GM12878 (cell line): Measurements from ENCODE around the gene C10orf105. TPM values are rescaled to one million over a fixed set of nuclear protein-coding genes. Genes with fewer than 3 reads are reported as not detected.

ENCODE experiments used
- ATAC-seq: fragments of 200-7000 bp; cut with Tn5 transposase; 3 replicates; pipeline ENCODE4 v1.9.1; 2020; ENCODE audit warnings: mild to moderate bottlenecking, moderate library complexity
- BruUV-seq: library from RNA; stranded (reverse); fragments of 400-500 nt; replicated peaks from 2 replicates; lab custom pipeline; 2021; lab: Mats Ljungman, UMichigan
- CTCF ChIA-PET: fragments of 300-600 bp; sonication (Branson Sonifier 250); formaldehyde crosslinking; extraction: SDS; loops from one replicate; lab custom pipeline; 2021; ENCODE audit warnings: inconsistent platforms; lab: Yijun Ruan, JAX
- POLR2A ChIA-PET: fragments of 350-600 bp; formaldehyde crosslinking; extraction: SDS; loops from one replicate; lab custom pipeline; 2021; ENCODE audit warnings: inconsistent platforms; lab: Charles Lee
- RAD21 ChIA-PET: fragments of 300-600 bp; sonication (Branson Sonifier 250); formaldehyde crosslinking; loops from one replicate; lab custom pipeline; 2023; ENCODE audit warnings: antibody characterized with exemption; ENCODE audit not compliant: unreplicated experiment; lab: Charles Lee
- SMC1A ChIA-PET: fragments of 300-600 bp; sonication (Branson Sonifier 250); formaldehyde crosslinking; loops from one replicate; lab custom pipeline; 2023; ENCODE audit not compliant: unreplicated experiment, uncharacterized antibody; lab: Charles Lee
- DNase-seq: peaks from one replicate; pipeline ENCODE4 v3.0.0-alpha.2; 2011; ENCODE audit warnings: low read depth, low spot score
- FAIRE-seq: peaks from 3 replicates; lab custom pipeline; 2011; peaks lifted over from hg19 to GRCh38; lab: Jason Lieb, UNC
- H2AFZ ChIP-seq: 2 replicates; pipeline ENCODE4 v1.6.0; 2011; ENCODE audit warnings: low read depth, low read length, control low read depth; ENCODE audit not compliant: control insufficient read depth
- H3K27ac ChIP-seq: 2 replicates; pipeline ENCODE4 v1.5.1; 2011; ENCODE audit warnings: control low read depth; ENCODE audit not compliant: control insufficient read depth, insufficient read depth
- H3K27me3 ChIP-seq, 2 experiments: replicated peaks in 1 of 2; 2 replicates each; pipeline versions ENCODE4 v1.6.0 to v1.6.1; 2011; ENCODE audit warnings: low read length in 1 of 2; ENCODE audit not compliant: control insufficient read depth in 2 of 2, insufficient read depth in 2 of 2
- H3K36me3 ChIP-seq, 2 experiments: 2 replicates each; pipeline ENCODE4 v1.5.1; 2011; ENCODE audit warnings: low read length in 1 of 2; ENCODE audit not compliant: control insufficient read depth in 2 of 2, insufficient read depth in 2 of 2
- H3K4me1 ChIP-seq: 2 replicates; pipeline ENCODE4 v1.6.1; 2011; ENCODE audit warnings: mild to moderate bottlenecking, low read length, moderate library complexity, mixed read lengths; ENCODE audit not compliant: control insufficient read depth, insufficient read depth
- H3K4me2 ChIP-seq: 2 replicates; pipeline ENCODE4 v1.6.0; 2011; ENCODE audit warnings: control low read depth; ENCODE audit not compliant: control insufficient read depth, insufficient read depth
- H3K4me3 ChIP-seq: fragments of 200-600 bp; sonication (generic); 2 replicates; pipeline ENCODE4 v1.5.1; 2016
- H3K79me2 ChIP-seq: 2 replicates; pipeline ENCODE4 v1.6.0; 2011; ENCODE audit warnings: low read length; ENCODE audit not compliant: control insufficient read depth, insufficient read depth
- H3K9ac ChIP-seq: 2 replicates; pipeline ENCODE4 v1.8.0; 2011; ENCODE audit warnings: low read length, control low read depth, mixed read lengths; ENCODE audit not compliant: control insufficient read depth, insufficient read depth
- H3K9me3 ChIP-seq: replicated peaks from 3 replicates; pipeline ENCODE4 v1.5.1; 2011; ENCODE audit warnings: mild to moderate bottlenecking, low read length; ENCODE audit not compliant: control insufficient read depth, insufficient read depth
- H4K20me1 ChIP-seq: 2 replicates; pipeline ENCODE4 v1.6.0; 2011; ENCODE audit not compliant: control insufficient read depth, insufficient read depth
- BCL11A ChIP-seq: IDR thresholded peaks from 2 replicates; pipeline ENCODE4 v1.6.1; 2011; ENCODE audit warnings: low read depth, low read length
- CREM ChIP-seq: IDR thresholded peaks from 2 replicates; pipeline ENCODE4 v1.6.1; 2014; ENCODE audit warnings: antibody characterized with exemption, low read depth
- EED ChIP-seq: sonication (generic); IDR thresholded peaks from 2 replicates; pipeline ENCODE4 v1.6.1; 2016; ENCODE audit warnings: antibody characterized with exemption, low read depth
- EGR1 ChIP-seq, 2 experiments: IDR thresholded peaks; 1 replicate in 1 of 2; 2 replicates in 1 of 2; pipeline ENCODE4 v1.6.1; 2011 to 2012; ENCODE audit warnings: low read depth in 2 of 2, low read length in 2 of 2, borderline replicate concordance in 1 of 2, mild to moderate bottlenecking in 1 of 2, moderate library complexity in 1 of 2
- KDM1A ChIP-seq: fragments of 200-600 bp; sonication (generic); IDR thresholded peaks from 2 replicates; pipeline ENCODE4 v1.6.1; 2016; ENCODE audit warnings: borderline replicate concordance
- KLF5 ChIP-seq: fragments of 450-650 bp; IDR thresholded peaks from 2 replicates; pipeline ENCODE4 v1.6.1; 2014; ENCODE audit warnings: mild to moderate bottlenecking; ENCODE audit not compliant: partially characterized antibody
- LARP7 ChIP-seq: fragments of 450-650 bp; IDR thresholded peaks from 2 replicates; pipeline ENCODE4 v1.6.1; 2017; ENCODE audit warnings: mild to moderate bottlenecking
- MTA3 ChIP-seq: IDR thresholded peaks from 2 replicates; pipeline ENCODE4 v1.6.1; 2012; ENCODE audit warnings: low read length, inconsistent platforms, borderline replicate concordance
- NFIC ChIP-seq: IDR thresholded peaks from 2 replicates; pipeline ENCODE4 v1.6.1; 2012; ENCODE audit warnings: low read depth, mild to moderate bottlenecking, inconsistent platforms, low read length, moderate library complexity
- RUNX3 ChIP-seq: IDR thresholded peaks from 2 replicates; pipeline ENCODE4 v1.6.1; 2012; ENCODE audit warnings: low read length, inconsistent platforms
- SMAD1 ChIP-seq: fragments of 450-650 bp; IDR thresholded peaks from 2 replicates; pipeline ENCODE4 v1.6.1; 2018; ENCODE audit warnings: mild to moderate bottlenecking, low read depth; ENCODE audit not compliant: partially characterized antibody
- TCF3 ChIP-seq: IDR thresholded peaks from 2 replicates; pipeline ENCODE4 v1.6.1; 2012; ENCODE audit warnings: low read depth, mild to moderate bottlenecking, low read length, borderline replicate concordance; ENCODE audit not compliant: insufficient read depth
- WGBS: methylation state at CpG from one replicate; pipeline ENCODE4 v1.1.6; 2016; ENCODE audit warnings: low lambda C conversion rate; ENCODE audit not compliant: insufficient replicate concordance, insufficient coverage; ENCODE audit errors: missing lambda C conversion rate; 5-methylcytosine and 5-hydroxymethylcytosine counted together
- in situ Hi-C: fragments of 300-500 bp; cut with MboI; formaldehyde crosslinking; loops from 9 replicates; pipeline ENCODE4 v1.14.3; 2018; ENCODE audit warnings: mixed read lengths
- intact Hi-C: fragments of 100-400 bp; cut with micrococcal nuclease; formaldehyde crosslinking; loops from one replicate; pipeline ENCODE4 v1.14.2; 2022; ENCODE audit not compliant: unreplicated experiment
- polyA plus RNA-seq, 11 experiments: library from polyadenylated mRNA; depleted of rRNA in 4 of 11; unstranded in 6 of 11; stranded (reverse) in 5 of 11; fragments of >200 nt; fragmentation: Nextera tagmentation in 4 of 11; fragmentation: Illumina TruSeq in 1 of 11; extraction: Ambion mirVana in 4 of 11; extraction: Trizol in 1 of 11; gene quantifications; 1 replicate in 1 of 11; 2 replicates in 10 of 11; pipeline versions ENCODE4 v1.2.1 to v1.2.3, GENCODE V29; 2011 to 2016; ENCODE audit warnings: inconsistent platforms in 2 of 11, missing spikeins in 2 of 11, low read depth in 1 of 11
- total RNA-seq, 4 experiments: library from RNA; depleted of rRNA in 3 of 4; stranded (reverse); fragments of >200 nt in 3 of 4; fragmentation: Illumina TruSeq in 1 of 4; extraction: Trizol in 1 of 4; gene quantifications; 2 replicates each; pipeline versions ENCODE4 v1.2.1 to v1.2.3, GENCODE V29; 2013 to 2021
- TF ChIP-seq, protein P1 (sequence below): IDR thresholded peaks from 2 replicates; pipeline ENCODE4 v1.6.1; 2012; ENCODE audit warnings: improper control_type of control experiment, low read depth, low read length; ENCODE audit not compliant: insufficient replicate concordance

Gene C10orf105
- total and polyA plus RNA-seq, 10 of the 15 experiments (the other 5 are each of a cell fraction or from before 2014, with no cell fraction given) = 0.04 to 0.06 (median 0.05) TPM; not detected in 7

DNA sequence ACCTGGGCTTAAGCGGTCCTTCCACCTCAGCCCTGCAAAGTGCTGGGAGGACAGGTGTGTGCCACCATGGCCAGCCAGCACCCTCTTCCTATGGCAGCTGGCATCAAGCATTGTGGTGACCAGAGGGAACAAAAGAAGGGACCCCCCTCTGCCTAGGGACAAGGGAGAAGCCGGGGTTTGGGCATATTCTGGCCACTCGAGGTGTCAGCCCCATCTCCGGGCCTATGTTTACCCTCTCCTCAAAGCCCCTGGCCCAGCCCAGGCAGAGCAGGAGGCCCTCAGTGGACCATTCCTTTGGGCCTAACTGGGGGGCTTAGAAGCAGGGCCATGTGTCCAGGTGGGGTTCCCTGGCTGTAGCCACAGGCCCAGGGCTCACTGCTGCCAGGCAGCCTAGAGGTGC lies 29.8 kb upstream of the C10orf105 start:
- ChIA-PET CTCF (interaction anchor here (0.6 to 2.1 kb wide), 3 partner anchors 24 to 56 kb away, joined by 3 to 8 read pairs (median 3); partner anchors contain the start of gene VSIR), SMC1A (interaction anchor here (1.1 to 1.4 kb wide), 2 partner anchors 17 to 18 kb away, joined by 4 to 5 read pairs; no protein-coding TSS in a partner anchor), RAD21 (interaction anchor here (1.4 to 2.5 kb wide), 2 partner anchors 14 to 19 kb away, joined by 3 to 6 read pairs; no protein-coding TSS in a partner anchor), POLR2A (interaction anchor here (1.5 to 2.5 kb wide), 3 partner anchors 9 to 24 kb away, joined by 6 to 10 read pairs (median 9); partner anchors contain the start of gene VSIR)
- Histone ChIP-seq H3K27ac (peak overlapping the region; percentile 77), H2AFZ (no peak overlapping the region), H3K27me3 (no peaks in the 10 kb centered on the region), H3K4me3 (no peak overlapping the region), H3K9me3 (no peaks in the 10 kb centered on the region), H3K79me2 (no peaks in the 10 kb centered on the region), H4K20me1 (no peaks in the 10 kb centered on the region), H3K4me2 (no peak overlapping the region), H3K4me1 (peaks cover 56% of the 10 kb centered on the region), H3K9ac (peak overlapping the region; percentile 54), H3K36me3 (peaks cover 0 to 2% of the 10 kb centered on the region in 2 experiments; a peak in 1 of 4 replicates)
- FAIRE-seq = no peak
- WGBS = 96% methylated on average over 4 of the region's 4 CpGs
- no peak for ATAC-seq
- in situ Hi-C loops = no loop called here
- TF ChIP-seq KLF5 = no peak
- TF ChIP-seq MTA3 = no peak
- no peak for TF ChIP-seq TCF3
- no peak for TF ChIP-seq CREM
- TF ChIP-seq, protein P1, sequence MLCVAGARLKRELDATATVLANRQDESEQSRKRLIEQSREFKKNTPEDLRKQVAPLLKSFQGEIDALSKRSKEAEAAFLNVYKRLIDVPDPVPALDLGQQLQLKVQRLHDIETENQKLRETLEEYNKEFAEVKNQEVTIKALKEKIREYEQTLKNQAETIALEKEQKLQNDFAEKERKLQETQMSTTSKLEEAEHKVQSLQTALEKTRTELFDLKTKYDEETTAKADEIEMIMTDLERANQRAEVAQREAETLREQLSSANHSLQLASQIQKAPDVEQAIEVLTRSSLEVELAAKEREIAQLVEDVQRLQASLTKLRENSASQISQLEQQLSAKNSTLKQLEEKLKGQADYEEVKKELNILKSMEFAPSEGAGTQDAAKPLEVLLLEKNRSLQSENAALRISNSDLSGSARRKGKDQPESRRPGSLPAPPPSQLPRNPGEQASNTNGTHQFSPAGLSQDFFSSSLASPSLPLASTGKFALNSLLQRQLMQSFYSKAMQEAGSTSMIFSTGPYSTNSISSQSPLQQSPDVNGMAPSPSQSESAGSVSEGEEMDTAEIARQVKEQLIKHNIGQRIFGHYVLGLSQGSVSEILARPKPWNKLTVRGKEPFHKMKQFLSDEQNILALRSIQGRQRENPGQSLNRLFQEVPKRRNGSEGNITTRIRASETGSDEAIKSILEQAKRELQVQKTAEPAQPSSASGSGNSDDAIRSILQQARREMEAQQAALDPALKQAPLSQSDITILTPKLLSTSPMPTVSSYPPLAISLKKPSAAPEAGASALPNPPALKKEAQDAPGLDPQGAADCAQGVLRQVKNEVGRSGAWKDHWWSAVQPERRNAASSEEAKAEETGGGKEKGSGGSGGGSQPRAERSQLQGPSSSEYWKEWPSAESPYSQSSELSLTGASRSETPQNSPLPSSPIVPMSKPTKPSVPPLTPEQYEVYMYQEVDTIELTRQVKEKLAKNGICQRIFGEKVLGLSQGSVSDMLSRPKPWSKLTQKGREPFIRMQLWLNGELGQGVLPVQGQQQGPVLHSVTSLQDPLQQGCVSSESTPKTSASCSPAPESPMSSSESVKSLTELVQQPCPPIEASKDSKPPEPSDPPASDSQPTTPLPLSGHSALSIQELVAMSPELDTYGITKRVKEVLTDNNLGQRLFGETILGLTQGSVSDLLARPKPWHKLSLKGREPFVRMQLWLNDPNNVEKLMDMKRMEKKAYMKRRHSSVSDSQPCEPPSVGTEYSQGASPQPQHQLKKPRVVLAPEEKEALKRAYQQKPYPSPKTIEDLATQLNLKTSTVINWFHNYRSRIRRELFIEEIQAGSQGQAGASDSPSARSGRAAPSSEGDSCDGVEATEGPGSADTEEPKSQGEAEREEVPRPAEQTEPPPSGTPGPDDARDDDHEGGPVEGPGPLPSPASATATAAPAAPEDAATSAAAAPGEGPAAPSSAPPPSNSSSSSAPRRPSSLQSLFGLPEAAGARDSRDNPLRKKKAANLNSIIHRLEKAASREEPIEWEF = no peak
- no peak for TF ChIP-seq EGR1 (IDR thresholded peaks at IDR 0.05; ENCODE audit: borderline replicate concordance in 1 of 2, low read depth in 2 of 2, low read length in 2 of 2)
- TF ChIP-seq EED = no peak
- no peak for TF ChIP-seq RUNX3
- no peak for TF ChIP-seq KDM1A
- TF ChIP-seq LARP7 = no peak
- TF ChIP-seq NFIC = no peak
- TF ChIP-seq BCL11A = no peak
- TF ChIP-seq SMAD1 = no peak
- intact Hi-C loops = loop anchor here (2.0 kb wide), 1 partner anchor 19 kb away; no protein-coding TSS in a partner anchor
- BruUV-seq = no TSS peak
- DNase-seq = no peak
